GM12891 (cell line): ENCODE data around the gene MBD5.
A peak's percentile ranks its signal among the peaks of the same experiment; 100 is the strongest.

ENCODE experiments used
- DNase-seq: peaks from one replicate; pipeline ENCODE4 v3.0.0; 2011; ENCODE audit warnings: low spot score; ENCODE audit not compliant: insufficient read length
- FAIRE-seq: peaks from 2 replicates; lab custom pipeline; 2011; peaks lifted over from hg19 to GRCh38; lab: Jason Lieb, UNC
- PAX5 ChIP-seq: IDR thresholded peaks from 2 replicates; pipeline ENCODE4 v1.6.1; 2011; ENCODE audit warnings: low read length, moderate library complexity, mild to moderate bottlenecking; ENCODE audit not compliant: insufficient read depth, severe bottlenecking
- POLR2A ChIP-seq: IDR thresholded peaks from 2 replicates; pipeline ENCODE4 v1.6.1; 2011; ENCODE audit warnings: low read depth, low read length, control low read depth
- POLR2AphosphoS5 ChIP-seq: IDR thresholded peaks from 2 replicates; pipeline ENCODE4 v1.6.1; 2011; ENCODE audit warnings: low read depth, low read length, control low read depth
- POU2F2 ChIP-seq: IDR thresholded peaks from 2 replicates; pipeline ENCODE4 v1.6.1; 2011; ENCODE audit warnings: low read depth, mild to moderate bottlenecking, control low read depth, low read length, moderate library complexity
- SPI1 ChIP-seq: IDR thresholded peaks from 2 replicates; pipeline ENCODE4 v1.6.1; 2011; ENCODE audit warnings: low read depth, low read length, control low read depth
- TAF1 ChIP-seq: IDR thresholded peaks from 2 replicates; pipeline ENCODE4 v1.6.1; 2011; ENCODE audit warnings: low read depth, low read length, control low read depth

Gene MBD5

GRCh38 chr2:148110184-148110583, 89.3 kb downstream of the MBD5 start:
- no peak for FAIRE-seq
- TF ChIP-seq POLR2AphosphoS5 (no peak), TAF1 (no peak), POU2F2 (no peak), PAX5 (no peak), POLR2A (no peak), SPI1 (no peak)
- no peak for DNase-seq

GRCh38 chr2:148122788-148123187, 101.9 kb downstream of the MBD5 start:
- no peak for DNase-seq
- peak; percentile 35 for FAIRE-seq
- TF ChIP-seq POLR2A, result no peak
- no peak for TF ChIP-seq POLR2AphosphoS5
- no peak for TF ChIP-seq POU2F2
- TF ChIP-seq PAX5, result no peak
- TF ChIP-seq SPI1, result no peak
- no peak for TF ChIP-seq TAF1

GRCh38 chr2:148124271-148124670, 103.4 kb downstream of the MBD5 start:
- DNase-seq (no peak), FAIRE-seq (no peak)
- no peak for TF ChIP-seq PAX5
- TF ChIP-seq POLR2AphosphoS5, result no peak
- TF ChIP-seq POU2F2, result no peak
- no peak for TF ChIP-seq SPI1
- no peak for TF ChIP-seq TAF1
- no peak for TF ChIP-seq POLR2A

GRCh38 chr2:148130581-148130980, 109.7 kb downstream of the MBD5 start:
- TF ChIP-seq TAF1 (no peak), SPI1 (no peak), PAX5 (no peak), POLR2A (no peak), POLR2AphosphoS5 (no peak), POU2F2 (no peak)
- DNase-seq (no peak), FAIRE-seq (no peak)

- DNase-seq (no peak), FAIRE-seq (no peak)
- TF ChIP-seq POLR2A (no peak), POLR2AphosphoS5 (no peak), TAF1 (no peak), POU2F2 (no peak), SPI1 (no peak), PAX5 (no peak)
These were observed 111.5 kb downstream of the MBD5 start for GRCh38 chr2:148132412-148132811.

GRCh38 chr2:148135705-148136104, 114.8 kb downstream of the MBD5 start:
- TF ChIP-seq POU2F2, result no peak
- no peak for TF ChIP-seq TAF1
- no peak for TF ChIP-seq POLR2A
- TF ChIP-seq SPI1, result no peak
- TF ChIP-seq POLR2AphosphoS5, result no peak
- no peak for TF ChIP-seq PAX5
- no peak for DNase-seq
- no peak for FAIRE-seq

GRCh38 chr2:148136441-148136840, 115.5 kb downstream of the MBD5 start:
- FAIRE-seq (no peak), DNase-seq (no peak)
- TF ChIP-seq POLR2AphosphoS5 (no peak), PAX5 (no peak), TAF1 (no peak), POLR2A (no peak), SPI1 (no peak), POU2F2 (no peak)

- TF ChIP-seq POU2F2 (no peak), POLR2AphosphoS5 (no peak), SPI1 (no peak), POLR2A (no peak), PAX5 (no peak), TAF1 (no peak)
- no peak for FAIRE-seq
- DNase-seq, result no peak
These were observed 141.1 kb downstream of the MBD5 start for GRCh38 chr2:148161909-148162435.

GRCh38 chr2:148162871-148163270, 142.0 kb downstream of the MBD5 start:
- DNase-seq (no peak), FAIRE-seq (no peak)
- TF ChIP-seq POLR2AphosphoS5 (no peak), TAF1 (no peak), PAX5 (no peak), POLR2A (no peak), POU2F2 (no peak), SPI1 (no peak)

- no peak for FAIRE-seq
These were observed 145.1 kb downstream of the MBD5 start for GRCh38 chr2:148165975-148166374.

More at GRCh38 chr2:148165975-148166374, 145.1 kb downstream of the MBD5 start:
- no peak for DNase-seq
- TF ChIP-seq PAX5 (no peak), SPI1 (no peak), POLR2A (no peak), POLR2AphosphoS5 (no peak)
